ENCODE data around the gene PGM5. TPM values are rescaled to one million over a fixed set of nuclear protein-coding genes. Genes with fewer than 3 reads are reported as not detected.
"Not testable (repeated sequence)": the region's sequence is repeated elsewhere in the genome, so short reads cannot be mapped to it uniquely, and the experiment has no call there.

Gene PGM5
- total and polyA plus RNA-seq, 2 of the 4 experiments (the other 2 are of a cell fraction) = 8.3 to 14.7 TPM

GRCh38 chr9:68318209-68318608 is 38.2 kb upstream of the PGM5 start:
- H3K4me1 ChIP-seq (ENCODE audit: control insufficient read depth, insufficient read depth, low read length); in situ Hi-C loops (cut with MboI; ENCODE audit: low sequenced_read_pairs); CTCF ChIA-PET; H2AFZ ChIP-seq (replicated peaks; ENCODE audit: low read length, poor library complexity); H3K27me3 ChIP-seq (ENCODE audit: control insufficient read depth, insufficient read depth, low read length); DNase-seq; H2BK20ac ChIP-seq (ENCODE audit: low read depth, low read length); BruUV-seq (replicated peaks); intact Hi-C loops (cut with micrococcal nuclease); H2BK5ac ChIP-seq (ENCODE audit: low read depth, low read length, poor library complexity, severe bottlenecking); H3K9me3 ChIP-seq (ENCODE audit: control insufficient read depth, insufficient read depth, low read length); ATAC-seq (ENCODE audit: low read depth); H3K18ac ChIP-seq (ENCODE audit: low read depth, low read length); H3K56ac ChIP-seq (ENCODE audit: extremely low read depth, insufficient read depth, low read length); H3K4me3 ChIP-seq (ENCODE audit: insufficient read depth, low read depth, low read length); H3K36me3 ChIP-seq (ENCODE audit: control insufficient read depth, insufficient read depth, low read length); H3K14ac ChIP-seq (replicated peaks; ENCODE audit: low read depth, low read length); H3K9ac ChIP-seq (ENCODE audit: low read depth, low read length); H3K4ac ChIP-seq (ENCODE audit: low read depth, low read length); H2BK15ac ChIP-seq (ENCODE audit: low read depth, low read length); H3K23ac ChIP-seq (ENCODE audit: low read depth, low read length); H4K5ac ChIP-seq (ENCODE audit: low read depth, low read length); H3K79me1 ChIP-seq (ENCODE audit: low read depth in 1 of 2, low read length in 2 of 2); H2BK120ac ChIP-seq (ENCODE audit: low read depth, low read length); H3K27ac ChIP-seq (ENCODE audit: insufficient read depth, low read length); H4K8ac ChIP-seq (ENCODE audit: low read depth in 2 of 2, low read length in 2 of 2); dilution Hi-C loops (cut with HindIII; ENCODE audit: low sequenced_read_pairs, unreplicated experiment); H2AK9ac ChIP-seq (replicated peaks; ENCODE audit: low read depth, low read length, poor library complexity); H4K20me1 ChIP-seq (ENCODE audit: insufficient read depth, low read length); H3K4me2 ChIP-seq (ENCODE audit: low read depth, low read length); H4K91ac ChIP-seq (ENCODE audit: insufficient read depth, low read depth, low read length); H3K9me1 ChIP-seq (ENCODE audit: insufficient read depth, low read length); H2AK5ac ChIP-seq (ENCODE audit: low read depth, low read length); POLR2A ChIA-PET (ENCODE audit: unreplicated experiment): not testable (repeated sequence)
- WGBS, 2 experiments (ENCODE audit: extremely low coverage in 2 of 2, insufficient read length in 1 of 2) = no CpG with 5 or more reads among the region's 10 CpGs

- POLR2A ChIA-PET (ENCODE audit: unreplicated experiment); H3K9me1 ChIP-seq (ENCODE audit: insufficient read depth, low read length); H2BK5ac ChIP-seq (ENCODE audit: low read depth, low read length, poor library complexity, severe bottlenecking); H4K20me1 ChIP-seq (ENCODE audit: insufficient read depth, low read length); H2AK9ac ChIP-seq (replicated peaks; ENCODE audit: low read depth, low read length, poor library complexity); dilution Hi-C loops (cut with HindIII; ENCODE audit: low sequenced_read_pairs, unreplicated experiment); H3K4me2 ChIP-seq (ENCODE audit: low read depth, low read length); H3K9me3 ChIP-seq (ENCODE audit: control insufficient read depth, insufficient read depth, low read length); H4K8ac ChIP-seq (ENCODE audit: low read depth in 2 of 2, low read length in 2 of 2); H3K27me3 ChIP-seq (ENCODE audit: control insufficient read depth, insufficient read depth, low read length); H3K23ac ChIP-seq (ENCODE audit: low read depth, low read length); intact Hi-C loops (cut with micrococcal nuclease); H3K36me3 ChIP-seq (ENCODE audit: control insufficient read depth, insufficient read depth, low read length); H3K4me3 ChIP-seq (ENCODE audit: insufficient read depth, low read depth, low read length); H3K14ac ChIP-seq (replicated peaks; ENCODE audit: low read depth, low read length); H2BK20ac ChIP-seq (ENCODE audit: low read depth, low read length); CTCF ChIA-PET; H3K18ac ChIP-seq (ENCODE audit: low read depth, low read length); H4K91ac ChIP-seq (ENCODE audit: insufficient read depth, low read depth, low read length); ATAC-seq (ENCODE audit: low read depth); H4K5ac ChIP-seq (ENCODE audit: low read depth, low read length); H3K9ac ChIP-seq (ENCODE audit: low read depth, low read length); H2AK5ac ChIP-seq (ENCODE audit: low read depth, low read length); H3K4me1 ChIP-seq (ENCODE audit: control insufficient read depth, insufficient read depth, low read length); BruUV-seq (replicated peaks); H3K27ac ChIP-seq (ENCODE audit: insufficient read depth, low read length); H3K4ac ChIP-seq (ENCODE audit: low read depth, low read length); H3K56ac ChIP-seq (ENCODE audit: extremely low read depth, insufficient read depth, low read length); H2AFZ ChIP-seq (replicated peaks; ENCODE audit: low read length, poor library complexity); DNase-seq; H3K79me1 ChIP-seq (ENCODE audit: low read depth in 1 of 2, low read length in 2 of 2); in situ Hi-C loops (cut with MboI; ENCODE audit: low sequenced_read_pairs); H2BK120ac ChIP-seq (ENCODE audit: low read depth, low read length); H2BK15ac ChIP-seq (ENCODE audit: low read depth, low read length): not testable (repeated sequence)
- WGBS, 2 experiments (ENCODE audit: extremely low coverage in 2 of 2, insufficient read length in 1 of 2) = no CpG with 5 or more reads among the region's 24 CpGs
These were observed 32.7 kb upstream of the PGM5 start for GRCh38 chr9:68323749-68324148.
